Caco-2 (cell line): ENCODE measurements around the gene LYG2. TPM values are rescaled to one million over a fixed set of nuclear protein-coding genes. Genes with fewer than 3 reads are reported as not detected.

Experiments
- total RNA-seq: library from RNA; stranded (reverse); gene quantifications from 2 replicates; pipeline ENCODE4 v1.2.3, GENCODE V29; 2022

Gene LYG2
- total RNA-seq, 1 experiment from 2014 or later: not detected

Other genes starting within 250 kb of the LYG2 start
- gene C2orf15, start 114.0 kb downstream of the LYG2 start, total RNA-seq: 11.3 and 12.5 TPM in 2 replicates
- 8.9 and 9.9 TPM in 2 replicates for gene TSGA10, start 100.7 kb downstream of the LYG2 start, total RNA-seq
- 9.4 and 10.2 TPM in 2 replicates for gene LIPT1, start 100.7 kb downstream of the LYG2 start, total RNA-seq
- gene MITD1, start 74.6 kb downstream of the LYG2 start, total RNA-seq: 29.3 and 30.5 TPM in 2 replicates
- 49.9 and 51.2 TPM in 2 replicates for gene MRPL30, start 74.5 kb downstream of the LYG2 start, total RNA-seq
- gene LYG1, start 45.5 kb upstream of the LYG2 start, total RNA-seq: 0.67 and 0.93 TPM in 2 replicates
- gene TXNDC9, start 80.7 kb upstream of the LYG2 start, total RNA-seq: 41.1 and 48.2 TPM in 2 replicates
- gene EIF5B, start 81.7 kb upstream of the LYG2 start, total RNA-seq: 71.5 and 79.5 TPM in 2 replicates
- gene REV1, start 234.4 kb upstream of the LYG2 start, total RNA-seq: 39.6 and 41.1 TPM in 2 replicates